ENCODE measurements around the gene SOX5. TPM values are rescaled to one million over a fixed set of nuclear protein-coding genes. Genes with fewer than 3 reads are reported as not detected.

SOX5 gene
- total RNA-seq, 1 experiment from 2014 or later = 0.52 TPM

GRCh38 chr12:23534196-23534595 is 415.3 kb downstream of the SOX5 start:
- Histone ChIP-seq H3K27ac (ENCODE audit: low read depth, low read length) (no peak overlapping the region), H3K36me3 (ENCODE audit: control insufficient read depth in 1 of 2, insufficient read depth in 2 of 2, low read length in 2 of 2) (no peaks in the 10 kb centered on the region), H3K27me3 (ENCODE audit: insufficient read depth, low read length) (no peaks in the 10 kb centered on the region), H3K4me2 (ENCODE audit: low read length) (no peak overlapping the region), H3K9ac (ENCODE audit: low read length) (no peak overlapping the region), H3K4me3 (replicated peaks in 1 of 2; ENCODE audit: low read depth in 1 of 2, low read length in 2 of 2) (no peak overlapping the region), H3K4me1 (ENCODE audit: control insufficient read depth in 1 of 2, insufficient read depth in 2 of 2, low read length in 2 of 2) (no peaks in the 10 kb centered on the region), H3K9me3 (ENCODE audit: control insufficient read depth in 1 of 2, insufficient read depth in 1 of 2, low read depth in 1 of 2, low read length in 2 of 2) (peaks cover 0 to 24% of the 10 kb centered on the region in 2 experiments; a peak in 2 of 4 replicates), H2AFZ (ENCODE audit: low read depth, low read length, poor library complexity, severe bottlenecking) (no peak overlapping the region), H3K9me2 (ENCODE audit: insufficient read depth) (no peaks in the 10 kb centered on the region), H4K20me1 (ENCODE audit: insufficient read depth) (no peaks in the 10 kb centered on the region), H3K79me2 (ENCODE audit: insufficient read depth, low read length) (no peaks in the 10 kb centered on the region)
- DNase-seq (ENCODE audit: low read depth, low spot score) (no peak), ATAC-seq (no peak)
- intact Hi-C loops (cut with micrococcal nuclease) = no loop called here
- ChIA-PET CTCF (no interaction called here), RAD21 (ENCODE audit: low non-redundant PET in 1 of 2, low total read pairs in 2 of 2, uncharacterized antibody in 2 of 2, unreplicated experiment in 2 of 2) (no interaction called here), POLR2A (no interaction called here)
- BruUV-seq (replicated peaks) = no TSS peak
- TF ChIP-seq EGR1 (IDR thresholded peaks at IDR 0.05; ENCODE audit: low read depth) (no peak), SP1 (IDR thresholded peaks at IDR 0.05; ENCODE audit: low read depth) (no peak), REST (IDR thresholded peaks at IDR 0.05; ENCODE audit: low read depth) (no peak), ZFX (IDR thresholded peaks at IDR 0.05) (no peak), CBX3 (IDR thresholded peaks at IDR 0.05; ENCODE audit: low read depth) (no peak), JUND (IDR thresholded peaks at IDR 0.05) (no peak), ATF3 (IDR thresholded peaks at IDR 0.05) (no peak), CTCF (IDR thresholded peaks at IDR 0.05 in 2 of 3, conservative IDR thresholded peaks at IDR 0.05 in 1 of 3; ENCODE audit: borderline replicate concordance in 1 of 3, insufficient read depth in 1 of 3, low read depth in 2 of 3, low read length in 2 of 3) (no peak), POLR2A (IDR thresholded peaks at IDR 0.05; ENCODE audit: borderline replicate concordance, extremely low read depth, insufficient read depth, insufficient read length) (no peak), SIN3A (IDR thresholded peaks at IDR 0.05; ENCODE audit: low read depth) (no peak), EZH2 (IDR thresholded peaks at IDR 0.05) (no peak), ELF1 (IDR thresholded peaks at IDR 0.05; ENCODE audit: borderline replicate concordance, low read depth) (no peak), ZNF274 (IDR thresholded peaks at IDR 0.05; ENCODE audit: low read depth, low read length) (no peak), CEBPB (IDR thresholded peaks at IDR 0.05; ENCODE audit: low read depth) (no peak), EZH2phosphoT487 (IDR thresholded peaks at IDR 0.05; ENCODE audit: borderline replicate concordance) (no peak), POLR2AphosphoS5 (IDR thresholded peaks at IDR 0.05; ENCODE audit: low read depth, low read length) (no peak)
